GM10266 (cell line): Measurements from ENCODE around the gene SLC25A42.

Source experiments
- DNase-seq: peaks from one replicate; pipeline ENCODE4 v3.0.0; 2012; ENCODE audit errors: extremely low spot score
- CTCF ChIP-seq: IDR thresholded peaks from 2 replicates; pipeline ENCODE4 v1.5.1; 2012; ENCODE audit warnings: mild to moderate bottlenecking, low read depth; ENCODE audit not compliant: control insufficient read depth, insufficient read depth; ENCODE audit errors: missing control alignments

The SLC25A42 gene

GRCh38 chr19:19109601-19110000 lies 45.8 kb downstream of the SLC25A42 start:
- DNase-seq: no peak
- no peak for TF ChIP-seq CTCF

- DNase-seq: peak; percentile 56
Measured at GRCh38 chr19:19110410-19111135, 46.8 kb downstream of the SLC25A42 start.

GRCh38 chr19:19111136-19111835 lies 47.5 kb downstream of the SLC25A42 start:
- no peak for DNase-seq
- TF ChIP-seq CTCF: no peak

More at GRCh38 chr19:19110410-19111135, 46.8 kb downstream of the SLC25A42 start:
- TF ChIP-seq CTCF: peak; percentile 52

GRCh38 chr19:19111967-19112580 lies 48.3 kb downstream of the SLC25A42 start:
- no peak for DNase-seq
- no peak for TF ChIP-seq CTCF

GRCh38 chr19:19113040-19113626 lies 49.3 kb downstream of the SLC25A42 start:
- TF ChIP-seq CTCF: no peak
- DNase-seq: no peak

GRCh38 chr19:19115954-19116353 lies 52.2 kb downstream of the SLC25A42 start:
- peak; percentile 54 for TF ChIP-seq CTCF
- peak; percentile 73 for DNase-seq
